NOMO-1 treated with DMSO at 0.1 percent for 48 hours (cell line): Measurements from ENCODE around the gene ZNF124.
"Not testable (repeated sequence)": the region's sequence is repeated elsewhere in the genome, so short reads cannot be mapped to it uniquely, and the experiment has no call there.

Experiments
- DNase-seq: peaks from one replicate; lab custom pipeline; 2025; ENCODE audit not compliant: unreplicated experiment; lab: John Stamatoyannopoulos, UW

The ZNF124 gene

GRCh38 chr1:247171875-247172563 lies at the start of gene ZNF124:
ZNF124 (minus strand) TSS chr1:247172020; CDS start chr1:247171877, 143 bp downstream.
- DNase-seq, result peak; percentile 62

GRCh38 chr1:247220280-247220679 lies 48.5 kb upstream of the ZNF124 start:
- DNase-seq, result not testable (repeated sequence)

GRCh38 chr1:247218121-247218651 lies 46.4 kb upstream of the ZNF124 start:
- peak; percentile 79 for DNase-seq

- no peak for DNase-seq
Observed at GRCh38 chr1:247216261-247216660, 44.4 kb upstream of the ZNF124 start.

- peak; percentile 15 for DNase-seq
Observed at GRCh38 chr1:247212627-247213617, 41.1 kb upstream of the ZNF124 start.

GRCh38 chr1:247212012-247212411 lies 40.2 kb upstream of the ZNF124 start:
- no peak for DNase-seq

- DNase-seq, result no peak
Observed at GRCh38 chr1:247211339-247211738, 39.5 kb upstream of the ZNF124 start.

GRCh38 chr1:247210376-247211117 lies 38.7 kb upstream of the ZNF124 start:
- DNase-seq, result peak; percentile 98

- peak; percentile 46 for DNase-seq
Observed at GRCh38 chr1:247210062-247210375, 38.2 kb upstream of the ZNF124 start.

GRCh38 chr1:247209396-247209795 lies 37.6 kb upstream of the ZNF124 start:
- DNase-seq, result no peak

GRCh38 chr1:247204177-247204647 lies 32.4 kb upstream of the ZNF124 start:
- no peak for DNase-seq

- DNase-seq, result no peak
Observed at GRCh38 chr1:247198781-247199180, 27.0 kb upstream of the ZNF124 start.

- DNase-seq, result no peak
Observed at GRCh38 chr1:247193958-247194357, 22.1 kb upstream of the ZNF124 start.

GRCh38 chr1:247189981-247190798 lies 18.4 kb upstream of the ZNF124 start:
- no peak for DNase-seq

GRCh38 chr1:247185667-247186066 lies 13.8 kb upstream of the ZNF124 start:
- DNase-seq, result no peak

GRCh38 chr1:247184254-247184653 lies 12.4 kb upstream of the ZNF124 start:
- DNase-seq, result no peak

- no peak for DNase-seq
Observed at GRCh38 chr1:247182994-247183393, 11.2 kb upstream of the ZNF124 start.

GRCh38 chr1:247180581-247180980 lies 8.8 kb upstream of the ZNF124 start:
- DNase-seq, result no peak

GRCh38 chr1:247177755-247178154 lies 5.9 kb upstream of the ZNF124 start:
- DNase-seq, result no peak

GRCh38 chr1:247175458-247175857 lies 3.6 kb upstream of the ZNF124 start:
- no peak for DNase-seq
